HG02943 (cell line): Measurements from ENCODE around the gene CTXND1.
"Not testable (repeated sequence)": the region's sequence is repeated elsewhere in the genome, so short reads cannot be mapped to it uniquely, and the experiment has no call there.

Source experiments
- ATAC-seq: cut with Tn5 transposase; IDR thresholded peaks from one replicate; pipeline ENCODE4 v1.9.1; 2021; ENCODE audit warnings: mild to moderate bottlenecking, low read depth, moderate library complexity; ENCODE audit not compliant: unreplicated experiment

Gene CTXND1

DNA sequence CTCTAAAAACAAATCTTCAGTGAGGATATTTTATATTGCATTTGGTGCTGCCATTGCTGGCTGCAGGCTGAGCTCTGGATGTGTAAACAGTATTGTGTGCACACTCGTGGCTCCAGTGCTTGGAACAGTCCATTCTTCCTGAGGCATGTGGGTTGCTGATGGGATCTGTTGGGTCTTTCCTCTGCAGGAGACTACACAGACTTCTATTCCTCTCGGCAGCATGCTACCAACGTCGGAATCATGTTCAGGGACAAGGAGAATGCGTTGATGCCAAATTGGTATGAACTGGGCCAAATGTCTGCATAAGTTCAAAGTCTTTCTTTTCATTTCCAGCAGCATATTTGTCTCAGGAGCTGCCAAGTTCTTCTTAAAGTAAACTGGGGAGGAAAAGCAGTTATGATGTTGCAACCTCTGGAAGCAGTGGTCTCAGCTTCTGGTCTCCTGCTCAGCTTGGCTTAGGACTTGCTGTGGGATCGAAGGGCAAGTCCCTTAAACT is 89.9 kb downstream of the CTXND1 start:
- no peak for ATAC-seq

- no peak for ATAC-seq
Observed at GRCh38 chr15:80161468-80162016, 90.5 kb downstream of the CTXND1 start.

- ATAC-seq: no peak
Observed at GRCh38 chr15:80160570-80161156, 91.3 kb downstream of the CTXND1 start.

GRCh38 chr15:80159811-80160569 is 92.0 kb downstream of the CTXND1 start:
- ATAC-seq: no peak

GRCh38 chr15:80159301-80159700 is 92.7 kb downstream of the CTXND1 start:
- no peak for ATAC-seq

DNA sequence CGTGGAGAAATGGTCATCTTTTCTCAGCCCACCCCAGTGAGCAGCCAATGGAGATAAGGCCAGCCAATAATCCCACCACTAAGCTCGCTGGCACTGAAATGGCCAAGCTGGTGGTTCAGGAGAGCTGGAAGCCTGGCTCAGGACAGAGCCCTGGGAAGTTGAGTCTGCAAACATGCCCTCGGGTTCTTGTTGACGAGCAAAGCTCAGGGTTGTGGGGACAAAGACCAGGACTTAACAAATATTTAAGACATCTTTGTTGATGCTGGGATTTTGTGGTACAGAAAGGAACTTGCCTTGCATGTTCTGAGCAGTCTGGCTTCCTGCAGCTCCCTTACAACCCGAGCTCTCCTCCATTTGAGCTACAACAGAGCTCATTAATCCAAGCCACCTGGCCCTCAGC is 94.8 kb downstream of the CTXND1 start:
- ATAC-seq: no peak

GRCh38 chr15:80156176-80156720 is 95.8 kb downstream of the CTXND1 start:
- ATAC-seq: no peak

DNA sequence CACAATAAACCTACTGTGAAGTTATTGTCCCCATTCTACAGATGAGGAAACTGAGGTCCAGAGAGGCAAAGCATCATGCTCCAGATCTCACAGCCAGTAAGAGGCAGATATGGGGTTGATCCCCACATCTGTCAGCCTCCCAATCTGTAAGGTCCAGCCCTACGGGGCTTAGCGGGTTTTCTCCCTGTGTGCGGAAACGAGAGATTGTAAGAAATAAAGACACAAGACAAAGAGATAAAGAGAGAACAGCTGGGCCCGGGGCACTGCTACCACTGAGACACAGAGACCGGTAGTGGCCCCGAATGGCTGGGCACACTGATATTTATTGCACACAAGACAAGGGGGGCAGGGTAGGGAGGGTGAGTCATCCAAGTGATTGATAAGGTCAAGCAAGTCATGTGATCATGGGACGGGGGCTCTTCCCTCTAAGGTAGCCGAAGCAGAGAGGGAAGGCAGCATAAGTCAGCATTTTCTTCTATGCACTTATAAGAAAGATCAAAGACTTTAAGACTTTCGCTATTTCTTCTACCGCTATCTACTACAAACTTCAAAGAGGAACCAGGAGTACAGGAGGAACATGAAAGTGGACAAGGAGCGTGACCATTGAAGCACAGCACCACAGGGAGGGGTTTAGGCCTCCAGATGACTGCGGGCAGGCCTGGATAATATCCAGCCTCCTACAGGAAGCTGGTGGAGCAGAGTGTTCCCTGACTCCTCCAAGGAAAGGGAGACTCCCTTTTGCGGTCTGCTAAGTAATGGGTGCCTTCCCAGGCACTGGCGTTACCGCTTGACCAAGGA is 96.4 kb downstream of the CTXND1 start:
- ATAC-seq: not testable (repeated sequence)

DNA sequence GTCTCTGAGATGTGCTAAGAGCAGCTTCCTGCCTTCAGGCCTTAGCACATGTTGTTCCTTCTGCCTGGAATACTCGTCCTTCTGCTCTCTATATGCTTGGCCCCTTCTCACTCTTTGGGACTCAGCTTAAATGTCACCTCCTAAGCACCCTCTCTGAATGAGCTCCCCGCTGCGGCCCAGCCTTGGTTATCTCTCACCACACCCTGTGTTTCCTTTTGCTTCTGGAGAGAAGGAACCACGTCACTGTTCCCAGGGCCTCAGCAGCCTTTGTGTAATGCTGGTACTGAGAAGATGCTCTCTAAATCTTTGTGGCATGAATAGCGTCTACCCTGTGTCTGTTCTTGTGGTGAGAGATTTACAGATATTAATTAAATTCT is 97.0 kb downstream of the CTXND1 start:
- ATAC-seq: no peak

- ATAC-seq: no peak
Observed at GRCh38 chr15:80154336-80154735, 97.7 kb downstream of the CTXND1 start.

DNA sequence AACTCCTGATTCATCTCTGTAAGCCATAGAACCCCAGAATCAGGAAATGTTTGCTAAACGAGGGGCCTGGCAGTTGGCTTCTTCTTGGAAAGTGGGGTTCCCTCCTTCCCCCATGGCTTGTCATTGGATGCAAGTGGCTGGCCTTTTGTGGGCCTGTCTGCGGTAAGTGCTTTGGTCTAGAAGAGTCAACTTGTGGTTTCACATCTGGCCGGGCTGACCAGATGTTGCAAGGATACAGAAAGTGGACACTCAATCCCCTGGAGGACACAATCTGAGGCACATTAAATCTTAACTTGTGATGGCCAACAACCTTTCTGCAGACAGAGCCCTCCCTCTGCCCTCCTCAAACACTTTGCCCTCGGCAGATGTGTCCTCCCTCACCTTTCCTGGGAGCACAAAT is 98.1 kb downstream of the CTXND1 start:
- no peak for ATAC-seq

- ATAC-seq: peak; percentile 57
Observed at GRCh38 chr15:80152896-80153876, 98.8 kb downstream of the CTXND1 start, which contains the start of gene FAH. Gene FAH (plus strand): TSS chr15:80152999. CDS start chr15:80153055, 56 bp downstream.

GRCh38 chr15:80152180-80152895 is 99.7 kb downstream of the CTXND1 start:
- peak; percentile 50 for ATAC-seq

DNA sequence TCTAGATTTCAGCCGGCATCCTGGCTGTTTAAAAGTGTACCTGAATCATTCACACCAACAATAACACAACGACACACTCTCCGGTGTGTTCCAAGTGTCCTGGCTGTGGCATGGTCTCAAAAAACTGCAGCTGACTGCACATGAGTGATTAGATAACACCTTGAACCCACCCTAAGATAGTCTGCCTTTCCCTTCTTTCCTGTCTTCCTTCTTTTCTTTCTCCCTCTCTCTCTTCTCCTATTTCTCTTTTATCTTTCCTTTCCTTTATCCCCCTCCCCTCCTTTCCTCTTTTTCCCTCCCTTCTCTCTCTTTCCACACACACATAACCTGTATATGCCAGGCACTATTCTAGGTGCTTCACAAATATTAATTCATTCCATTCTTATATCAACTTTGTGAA is 100.4 kb downstream of the CTXND1 start:
- no peak for ATAC-seq

GRCh38 chr15:80151148-80151547 is 100.9 kb downstream of the CTXND1 start:
- ATAC-seq: no peak
